ENCODE measurements around the gene CHPF. TPM values are rescaled to one million over a fixed set of nuclear protein-coding genes. Genes with fewer than 3 reads are reported as not detected.

CHPF gene
- total and polyA plus RNA-seq, 4 donors, result 61.2 to 86.6 (median 76.6) TPM

GRCh38 chr2:219509780-219510511 is 33.7 kb downstream of the CHPF start:
- Histone ChIP-seq H3K4me1 (ENCODE audit: control insufficient read depth, insufficient read depth, low read length) (peaks cover 98% of the 10 kb centered on the region), H3K36me3 (ENCODE audit: control insufficient read depth, insufficient read depth, low read length) (peaks cover 28% of the 10 kb centered on the region), H3K9me3 (ENCODE audit: control insufficient read depth, insufficient read depth, low read length) (no peaks in the 10 kb centered on the region), H3K4me3 (ENCODE audit: low read depth, low read length) (no peak overlapping the region), H3K27me3 (ENCODE audit: control insufficient read depth, insufficient read depth, low read length) (peaks cover 33% of the 10 kb centered on the region), H3K27ac (ENCODE audit: low read depth, low read length) (peak overlapping the region; percentile 22)
- peak in 2 of 6 donors; percentile 79 to 80 for DNase-seq (ENCODE audit: low read depth in 4 of 6, low spot score in 6 of 6)
- 9% methylated on average over 20 of the region's 26 CpGs for whole genome bisulfite sequencing (ENCODE audit: insufficient coverage)

GRCh38 chr2:219508971-219509779 is 34.4 kb downstream of the CHPF start:
- H3K27me3 ChIP-seq (ENCODE audit: control insufficient read depth, insufficient read depth, low read length), result peaks cover 28% of the 10 kb centered on the region
- H3K9me3 ChIP-seq (ENCODE audit: control insufficient read depth, insufficient read depth, low read length), result no peaks in the 10 kb centered on the region
- H3K4me3 ChIP-seq (ENCODE audit: low read depth, low read length), result no peak overlapping the region
- H3K36me3 ChIP-seq (ENCODE audit: control insufficient read depth, insufficient read depth, low read length), result peaks cover 34% of the 10 kb centered on the region
- H3K4me1 ChIP-seq (ENCODE audit: control insufficient read depth, insufficient read depth, low read length), result peaks cover 92% of the 10 kb centered on the region
- peak in 2 of 6 donors; percentile 64 to 75 for DNase-seq (ENCODE audit: low read depth in 4 of 6, low spot score in 6 of 6)
- 15% methylated on average over 8 of the region's 14 CpGs for WGBS (ENCODE audit: insufficient coverage)
- H3K27ac ChIP-seq (ENCODE audit: low read depth, low read length), result no peak overlapping the region

GRCh38 chr2:219508444-219508734 is 35.2 kb downstream of the CHPF start:
- Histone ChIP-seq H3K4me1 (ENCODE audit: control insufficient read depth, insufficient read depth, low read length) (peaks cover 84% of the 10 kb centered on the region), H3K27me3 (ENCODE audit: control insufficient read depth, insufficient read depth, low read length) (peaks cover 21% of the 10 kb centered on the region), H3K27ac (ENCODE audit: low read depth, low read length) (no peak overlapping the region), H3K9me3 (ENCODE audit: control insufficient read depth, insufficient read depth, low read length) (no peaks in the 10 kb centered on the region), H3K4me3 (ENCODE audit: low read depth, low read length) (no peak overlapping the region), H3K36me3 (ENCODE audit: control insufficient read depth, insufficient read depth, low read length) (peaks cover 42% of the 10 kb centered on the region)
- 58% methylated on average over 2 of the region's 4 CpGs for WGBS (ENCODE audit: insufficient coverage)
- DNase-seq (ENCODE audit: low read depth in 4 of 6, low spot score in 6 of 6), result no peak

- H3K4me3 ChIP-seq (ENCODE audit: low read depth, low read length), result no peak overlapping the region
- WGBS (ENCODE audit: insufficient coverage), result 23% methylated on average over 5 of the region's 8 CpGs
- DNase-seq (ENCODE audit: low read depth in 4 of 6, low spot score in 6 of 6), result peak in 2 of 6 donors; percentile 71 to 87
- peaks cover 78% of the 10 kb centered on the region for H3K4me1 ChIP-seq (ENCODE audit: control insufficient read depth, insufficient read depth, low read length)
- H3K36me3 ChIP-seq (ENCODE audit: control insufficient read depth, insufficient read depth, low read length), result peaks cover 45% of the 10 kb centered on the region
- peaks cover 16% of the 10 kb centered on the region for H3K27me3 ChIP-seq (ENCODE audit: control insufficient read depth, insufficient read depth, low read length)
- no peaks in the 10 kb centered on the region for H3K9me3 ChIP-seq (ENCODE audit: control insufficient read depth, insufficient read depth, low read length)
- H3K27ac ChIP-seq (ENCODE audit: low read depth, low read length), result peak overlapping the region; percentile 69
Observed at GRCh38 chr2:219507581-219508443, 35.8 kb downstream of the CHPF start.

- H3K27me3 ChIP-seq (ENCODE audit: control insufficient read depth, insufficient read depth, low read length), result peaks cover 11% of the 10 kb centered on the region
- H3K4me1 ChIP-seq (ENCODE audit: control insufficient read depth, insufficient read depth, low read length), result peaks cover 70% of the 10 kb centered on the region
- H3K4me3 ChIP-seq (ENCODE audit: low read depth, low read length), result no peak overlapping the region
- WGBS (ENCODE audit: insufficient coverage), result 31% methylated on average over 6 of the region's 17 CpGs
- peaks cover 48% of the 10 kb centered on the region for H3K36me3 ChIP-seq (ENCODE audit: control insufficient read depth, insufficient read depth, low read length)
- no peaks in the 10 kb centered on the region for H3K9me3 ChIP-seq (ENCODE audit: control insufficient read depth, insufficient read depth, low read length)
- peak in 2 of 6 donors; percentile 85 to 90 for DNase-seq (ENCODE audit: low read depth in 4 of 6, low spot score in 6 of 6)
- H3K27ac ChIP-seq (ENCODE audit: low read depth, low read length), result peak overlapping the region; percentile 69
Observed at GRCh38 chr2:219506802-219507526, 36.6 kb downstream of the CHPF start.

GRCh38 chr2:219506153-219506801 is 37.3 kb downstream of the CHPF start:
- H3K36me3 ChIP-seq (ENCODE audit: control insufficient read depth, insufficient read depth, low read length), result peaks cover 51% of the 10 kb centered on the region
- no peaks in the 10 kb centered on the region for H3K9me3 ChIP-seq (ENCODE audit: control insufficient read depth, insufficient read depth, low read length)
- peaks cover 10% of the 10 kb centered on the region for H3K27me3 ChIP-seq (ENCODE audit: control insufficient read depth, insufficient read depth, low read length)
- peaks cover 63% of the 10 kb centered on the region for H3K4me1 ChIP-seq (ENCODE audit: control insufficient read depth, insufficient read depth, low read length)
- WGBS (ENCODE audit: insufficient coverage), result 68% methylated on average over 23 of the region's 23 CpGs
- H3K4me3 ChIP-seq (ENCODE audit: low read depth, low read length), result no peak overlapping the region
- no peak for DNase-seq (ENCODE audit: low read depth in 4 of 6, low spot score in 6 of 6)
- peak overlapping the region; percentile 69 for H3K27ac ChIP-seq (ENCODE audit: low read depth, low read length)

- H3K36me3 ChIP-seq (ENCODE audit: control insufficient read depth, insufficient read depth, low read length), result peaks cover 51% of the 10 kb centered on the region
- no peak for DNase-seq (ENCODE audit: low read depth in 4 of 6, low spot score in 6 of 6)
- no peaks in the 10 kb centered on the region for H3K9me3 ChIP-seq (ENCODE audit: control insufficient read depth, insufficient read depth, low read length)
- H3K4me3 ChIP-seq (ENCODE audit: low read depth, low read length), result no peak overlapping the region
- 89% methylated on average over 9 of the region's 9 CpGs for WGBS (ENCODE audit: insufficient coverage)
- H3K27ac ChIP-seq (ENCODE audit: low read depth, low read length), result no peak overlapping the region
- H3K4me1 ChIP-seq (ENCODE audit: control insufficient read depth, insufficient read depth, low read length), result peaks cover 56% of the 10 kb centered on the region
- H3K27me3 ChIP-seq (ENCODE audit: control insufficient read depth, insufficient read depth, low read length), result peaks cover 4% of the 10 kb centered on the region
Observed at GRCh38 chr2:219505585-219505984, 38.0 kb downstream of the CHPF start.

GRCh38 chr2:219502618-219503017 is 41.0 kb downstream of the CHPF start:
- peaks cover 36% of the 10 kb centered on the region for H3K4me1 ChIP-seq (ENCODE audit: control insufficient read depth, insufficient read depth, low read length)
- H3K27me3 ChIP-seq (ENCODE audit: control insufficient read depth, insufficient read depth, low read length), result peaks cover 9% of the 10 kb centered on the region
- H3K27ac ChIP-seq (ENCODE audit: low read depth, low read length), result no peak overlapping the region
- DNase-seq (ENCODE audit: low read depth in 4 of 6, low spot score in 6 of 6), result no peak
- H3K4me3 ChIP-seq (ENCODE audit: low read depth, low read length), result no peak overlapping the region
- no peaks in the 10 kb centered on the region for H3K9me3 ChIP-seq (ENCODE audit: control insufficient read depth, insufficient read depth, low read length)
- H3K36me3 ChIP-seq (ENCODE audit: control insufficient read depth, insufficient read depth, low read length), result peaks cover 51% of the 10 kb centered on the region

Data from spinal cord (tissue), 10 donors.